Activated gamma-delta T cell treated with Interleukin-2 at 50 U/mL for 16 hours (primary cell): Measurements from ENCODE around the gene RHOT2.
A peak's percentile ranks its signal among the peaks of the same experiment; 100 is the strongest.

Experiments
- DNase-seq: peaks from one replicate; pipeline ENCODE4 v3.0.0-alpha.2; 2020

RHOT2 gene

GRCh38 chr16:671353-672131, 3.6 kb downstream of the RHOT2 start:
- DNase-seq = no peak

- no peak for DNase-seq
These were observed 4.4 kb downstream of the RHOT2 start for GRCh38 chr16:672371-672770.

GRCh38 chr16:672851-673250, 4.9 kb downstream of the RHOT2 start:
- no peak for DNase-seq

- no peak for DNase-seq
These were observed 5.6 kb downstream of the RHOT2 start for GRCh38 chr16:673399-673991.

GRCh38 chr16:674214-674881, 6.4 kb downstream of the RHOT2 start:
- no peak for DNase-seq

- no peak for DNase-seq
These were observed 7.3 kb downstream of the RHOT2 start, which contains the start of gene RHBDL1 for GRCh38 chr16:674968-675883. RHBDL1 (plus strand) TSS chr16:675671; CDS start chr16:675791, 120 bp downstream.

GRCh38 chr16:675884-676564, 8.1 kb downstream of the RHOT2 start:
- no peak for DNase-seq

GRCh38 chr16:676565-676902, 8.6 kb downstream of the RHOT2 start:
- DNase-seq = no peak

- DNase-seq = no peak
These were observed 9.0 kb downstream of the RHOT2 start for GRCh38 chr16:676913-677312.

GRCh38 chr16:677316-678190, 9.6 kb downstream of the RHOT2 start:
- DNase-seq = no peak

GRCh38 chr16:678209-678857, 10.4 kb downstream of the RHOT2 start:
- DNase-seq = no peak

- peak; percentile 44 for DNase-seq
These were observed 11.2 kb downstream of the RHOT2 start for GRCh38 chr16:678858-679813.

GRCh38 chr16:679814-680624, 12.1 kb downstream of the RHOT2 start, which contains the start of gene STUB1:
STUB1 (plus strand) TSS chr16:680410; CDS start chr16:680526, 116 bp downstream.
- DNase-seq = peak; percentile 84

GRCh38 chr16:680625-680945, 12.7 kb downstream of the RHOT2 start:
- DNase-seq = no peak

- DNase-seq = no peak
These were observed 13.2 kb downstream of the RHOT2 start for GRCh38 chr16:680967-681745.

- DNase-seq = no peak
These were observed 14.0 kb downstream of the RHOT2 start for GRCh38 chr16:681746-682427.
